Suprapubic skin (tissue), 4 donors: ENCODE data around the gene XCL1. TPM values are rescaled to one million over a fixed set of nuclear protein-coding genes. Genes with fewer than 3 reads are reported as not detected.
"Not testable (repeated sequence)": the region's sequence is repeated elsewhere in the genome, so short reads cannot be mapped to it uniquely, and the experiment has no call there.

Source experiments
- DNase-seq, 2 donors: peaks; one replicate each; pipeline ENCODE4 v3.0.0-alpha.2; 2019; ENCODE audit warnings: low spot score in 2 of 2
- H3K27ac ChIP-seq: fragments of 200-600 bp; sonication (generic); one replicate; pipeline ENCODE4 v1.5.1; 2019
- H3K27me3 ChIP-seq: fragments of 200-600 bp; sonication (generic); one replicate; pipeline ENCODE4 v1.5.1; 2019
- H3K36me3 ChIP-seq: fragments of 200-600 bp; sonication (generic); one replicate; pipeline ENCODE4 v1.5.1; 2019
- H3K4me1 ChIP-seq: fragments of 200-600 bp; sonication (generic); one replicate; pipeline ENCODE4 v1.5.1; 2019
- H3K4me3 ChIP-seq: fragments of 200-600 bp; sonication (generic); one replicate; pipeline ENCODE4 v1.5.1; 2019; ENCODE audit warnings: mild to moderate bottlenecking
- H3K9me3 ChIP-seq: fragments of 200-600 bp; sonication (generic); one replicate; pipeline ENCODE4 v1.5.1; 2019
- CTCF ChIP-seq, 2 donors: fragments of 200-600 bp in 1 of 2; fragments of 450-650 bp in 1 of 2; sonication (generic) in 1 of 2; IDR thresholded peaks; one replicate each; pipeline ENCODE4 v1.5.1; 2016 to 2019; ENCODE audit warnings: antibody characterized with exemption in 2 of 2, mild to moderate bottlenecking in 1 of 2, moderate library complexity in 1 of 2
- EP300 ChIP-seq: sonication (generic); formaldehyde crosslinking; IDR thresholded peaks from one replicate; pipeline ENCODE4 v1.6.1; 2017; ENCODE audit warnings: antibody characterized with exemption
- POLR2A ChIP-seq, 2 donors: fragments of 450-650 bp; IDR thresholded peaks; one replicate each; pipeline ENCODE4 v1.6.1; 2017; ENCODE audit warnings: antibody characterized with exemption in 2 of 2, mild to moderate bottlenecking in 2 of 2, moderate library complexity in 2 of 2
- POLR2AphosphoS5 ChIP-seq, 3 donors: sonication (generic); formaldehyde crosslinking; IDR thresholded peaks; one replicate each; pipeline ENCODE4 v1.6.1; 2017; ENCODE audit warnings: antibody characterized with exemption in 3 of 3
- WGBS: methylation state at CpG from one replicate; pipeline ENCODE4 v1.1.5; 2018; 5-methylcytosine and 5-hydroxymethylcytosine counted together
- total RNA-seq, 4 donors: library from RNA; depleted of rRNA; stranded (reverse); fragments of >200 nt; gene quantifications; one replicate each; pipeline ENCODE4 v1.1.0, GENCODE V29; 2016

XCL1 gene
- total RNA-seq, 4 donors from 2014 or later = not detected

GRCh38 chr1:168583571-168583970 lies 7.2 kb downstream of the XCL1 start:
- TF ChIP-seq CTCF (IDR thresholded peaks at IDR 0.05) = no peak
- TF ChIP-seq POLR2AphosphoS5 (IDR thresholded peaks at IDR 0.05) = no peak
- TF ChIP-seq EP300 = no peak
- TF ChIP-seq POLR2A (IDR thresholded peaks at IDR 0.05) = no peak

GRCh38 chr1:168585191-168585590 lies 8.8 kb downstream of the XCL1 start:
- H3K27me3 ChIP-seq = no peaks in the 10 kb centered on the region
- no peak for DNase-seq
- H3K4me1 ChIP-seq = no peaks in the 10 kb centered on the region
- no peak overlapping the region for H3K4me3 ChIP-seq
- 50% methylated on average over 3 of the region's 3 CpGs for WGBS
- no peaks in the 10 kb centered on the region for H3K9me3 ChIP-seq
- no peaks in the 10 kb centered on the region for H3K36me3 ChIP-seq
- H3K27ac ChIP-seq = no peak overlapping the region
- TF ChIP-seq EP300 (no peak), POLR2A (IDR thresholded peaks at IDR 0.05) (no peak)

More at GRCh38 chr1:168583571-168583970, 7.2 kb downstream of the XCL1 start:
- DNase-seq = no peak
- Histone ChIP-seq H3K4me1 (no peaks in the 10 kb centered on the region), H3K27ac (no peak overlapping the region), H3K27me3 (no peaks in the 10 kb centered on the region), H3K4me3 (no peak overlapping the region), H3K9me3 (no peaks in the 10 kb centered on the region), H3K36me3 (no peaks in the 10 kb centered on the region)
- 54% methylated on average over 6 of the region's 6 CpGs for WGBS

- Histone ChIP-seq H3K9me3 (no peaks in the 10 kb centered on the region), H3K36me3 (no peaks in the 10 kb centered on the region), H3K27me3 (peaks cover under 1% of the 10 kb centered on the region), H3K4me3 (no peak overlapping the region), H3K27ac (no peak overlapping the region), H3K4me1 (no peaks in the 10 kb centered on the region)
- DNase-seq = no peak
- 72% methylated on average over 1 of the region's 1 CpG for WGBS
- no peak for TF ChIP-seq POLR2A (IDR thresholded peaks at IDR 0.05)
- TF ChIP-seq EP300 = no peak
- no peak for TF ChIP-seq CTCF (IDR thresholded peaks at IDR 0.05)
- TF ChIP-seq POLR2AphosphoS5 (IDR thresholded peaks at IDR 0.05) = no peak
Observed at GRCh38 chr1:168585937-168586336, 9.5 kb downstream of the XCL1 start.

- Histone ChIP-seq H3K27ac (no peak overlapping the region), H3K9me3 (no peaks in the 10 kb centered on the region), H3K27me3 (peaks cover 7% of the 10 kb centered on the region), H3K4me1 (no peaks in the 10 kb centered on the region), H3K4me3 (no peak overlapping the region), H3K36me3 (no peaks in the 10 kb centered on the region)
- no peak for TF ChIP-seq EP300
- no peak for TF ChIP-seq POLR2A (IDR thresholded peaks at IDR 0.05)
- TF ChIP-seq POLR2AphosphoS5 (IDR thresholded peaks at IDR 0.05) = no peak
- TF ChIP-seq CTCF (IDR thresholded peaks at IDR 0.05) = no peak
- no peak for DNase-seq
- 73% methylated on average over 2 of the region's 2 CpGs for WGBS
Observed at GRCh38 chr1:168589167-168589566, 12.8 kb downstream of the XCL1 start.

- TF ChIP-seq POLR2A (IDR thresholded peaks at IDR 0.05) (no peak), CTCF (IDR thresholded peaks at IDR 0.05) (no peak), EP300 (no peak), POLR2AphosphoS5 (IDR thresholded peaks at IDR 0.05) (no peak)
- H3K4me3 ChIP-seq = no peak overlapping the region
Observed at GRCh38 chr1:168591066-168591465, 14.7 kb downstream of the XCL1 start.

GRCh38 chr1:168591641-168592250 lies 15.3 kb downstream of the XCL1 start:
- no peak for TF ChIP-seq EP300
- no peak for TF ChIP-seq POLR2A (IDR thresholded peaks at IDR 0.05)
- no peak for TF ChIP-seq CTCF (IDR thresholded peaks at IDR 0.05)
- no peak for TF ChIP-seq POLR2AphosphoS5 (IDR thresholded peaks at IDR 0.05)
- no peak overlapping the region for H3K27ac ChIP-seq
- 56% methylated on average over 2 of the region's 2 CpGs for WGBS
- H3K36me3 ChIP-seq = no peaks in the 10 kb centered on the region
- H3K4me3 ChIP-seq = no peak overlapping the region
- no peak for DNase-seq
- no peaks in the 10 kb centered on the region for H3K4me1 ChIP-seq
- no peaks in the 10 kb centered on the region for H3K9me3 ChIP-seq
- peaks cover 7% of the 10 kb centered on the region for H3K27me3 ChIP-seq

More at GRCh38 chr1:168591066-168591465, 14.7 kb downstream of the XCL1 start:
- Histone ChIP-seq H3K9me3 (no peaks in the 10 kb centered on the region), H3K27me3 (peaks cover 7% of the 10 kb centered on the region), H3K27ac (no peak overlapping the region), H3K36me3 (no peaks in the 10 kb centered on the region), H3K4me1 (no peaks in the 10 kb centered on the region)
- WGBS = 90% methylated on average over 5 of the region's 5 CpGs
- DNase-seq = no peak

GRCh38 chr1:168595403-168595802 lies 19.0 kb downstream of the XCL1 start:
- H3K27ac ChIP-seq, H3K9me3 ChIP-seq, H3K4me3 ChIP-seq, H3K4me1 ChIP-seq, DNase-seq, H3K36me3 ChIP-seq: not testable (repeated sequence)
- peaks cover 10% of the 10 kb centered on the region for H3K27me3 ChIP-seq
